GM19452 (cell line): ENCODE results near the gene ZNF710.

Source experiments
- ATAC-seq: cut with Tn5 transposase; IDR thresholded peaks from one replicate; pipeline ENCODE4 v1.9.1; 2021; ENCODE audit not compliant: unreplicated experiment

The ZNF710 gene

GRCh38 chr15:89993349-89993748 lies 7.8 kb upstream of the ZNF710 start:
- ATAC-seq, result no peak

GRCh38 chr15:89997079-89997478 lies 4.0 kb upstream of the ZNF710 start:
- no peak for ATAC-seq

GRCh38 chr15:89998141-89998661 lies 2.9 kb upstream of the ZNF710 start:
- ATAC-seq, result no peak

GRCh38 chr15:89998923-89999675 lies 2.0 kb upstream of the ZNF710 start:
- ATAC-seq, result no peak

- ATAC-seq, result no peak
These were observed 1.4 kb upstream of the ZNF710 start for GRCh38 chr15:89999676-90000185.

GRCh38 chr15:90000186-90001001 lies 730 bp upstream of the ZNF710 start:
- ATAC-seq, result no peak

GRCh38 chr15:90001683-90002427 lies 731 bp downstream of the ZNF710 start:
- no peak for ATAC-seq

- ATAC-seq, result no peak
These were observed 1.3 kb downstream of the ZNF710 start for GRCh38 chr15:90002428-90002844.

GRCh38 chr15:90003736-90004135 lies 2.6 kb downstream of the ZNF710 start:
- no peak for ATAC-seq

- no peak for ATAC-seq
These were observed 3.1 kb downstream of the ZNF710 start for GRCh38 chr15:90004252-90004651.

- ATAC-seq, result no peak
These were observed 3.5 kb downstream of the ZNF710 start for GRCh38 chr15:90004671-90005070.

- no peak for ATAC-seq
These were observed 5.3 kb downstream of the ZNF710 start for GRCh38 chr15:90006217-90007075.

- no peak for ATAC-seq
These were observed 5.9 kb downstream of the ZNF710 start for GRCh38 chr15:90007076-90007460.

- no peak for ATAC-seq
These were observed 7.5 kb downstream of the ZNF710 start for GRCh38 chr15:90008607-90009006.

- ATAC-seq, result no peak
These were observed 8.3 kb downstream of the ZNF710 start for GRCh38 chr15:90009301-90010022.

GRCh38 chr15:90011705-90012104 lies 10.6 kb downstream of the ZNF710 start:
- no peak for ATAC-seq

GRCh38 chr15:90013503-90013937 lies 12.4 kb downstream of the ZNF710 start:
- no peak for ATAC-seq

GRCh38 chr15:90015294-90015693 lies 14.2 kb downstream of the ZNF710 start:
- no peak for ATAC-seq

- no peak for ATAC-seq
These were observed 14.6 kb downstream of the ZNF710 start for GRCh38 chr15:90015749-90016148.
